H1 (cell line): ENCODE results near the gene LOXL4. TPM values are rescaled to one million over a fixed set of nuclear protein-coding genes. Genes with fewer than 3 reads are reported as not detected.

Experiments used
- CTBP2 ChIP-seq: IDR thresholded peaks from 2 replicates; pipeline ENCODE4 v1.7.0; 2011; ENCODE audit warnings: borderline replicate concordance, mild to moderate bottlenecking, moderate library complexity, mixed read lengths, low read length; ENCODE audit not compliant: insufficient read depth, insufficient read length
- HDAC2 ChIP-seq, 2 experiments: fragments of 300-600 bp in 1 of 2; sonication (generic) in 1 of 2; IDR thresholded peaks; 2 replicates each; pipeline ENCODE4 v1.6.1; 2011 to 2012; ENCODE audit warnings: low read depth in 2 of 2, low read length in 2 of 2, mild to moderate bottlenecking in 2 of 2, moderate library complexity in 2 of 2, borderline replicate concordance in 1 of 2, inconsistent platforms in 1 of 2
- HDAC6 ChIP-seq: IDR thresholded peaks from one replicate; pipeline ENCODE4 v1.7.1; 2012; ENCODE audit warnings: low read depth, mild to moderate bottlenecking, inconsistent platforms, low read length, moderate library complexity
- TAF1 ChIP-seq: IDR thresholded peaks from 2 replicates; pipeline ENCODE4 v1.6.1; 2011; ENCODE audit warnings: mild to moderate bottlenecking, low read depth, low read length
- ZNF274 ChIP-seq: IDR thresholded peaks from 2 replicates; pipeline ENCODE4 v1.7.0; 2012; ENCODE audit warnings: low read length, borderline replicate concordance; ENCODE audit errors: extremely low read depth
- polyA plus RNA-seq, 7 experiments: library from polyadenylated mRNA; depleted of rRNA in 3 of 7; stranded (reverse) in 5 of 7; unstranded in 2 of 7; fragments of >200 nt in 5 of 7; fragments of 200-250 nt in 2 of 7; gene quantifications; 1 replicate in 5 of 7; 2 replicates in 1 of 7; 4 replicates in 1 of 7; pipeline versions ENCODE4 v1.2.1 to v1.2.3, GENCODE V29; 2011 to 2013; ENCODE audit warnings: missing spikeins in 2 of 7, mixed read lengths in 2 of 7
- total RNA-seq: library from RNA; stranded (reverse); fragmentation: NEBNext Ultra II Directional; extraction: Animal tissue kit (Norgen Biotek cat#: 25700); gene quantifications from 2 replicates; pipeline ENCODE4 v1.2.1, GENCODE V29; 2021

The LOXL4 gene
- total and polyA plus RNA-seq, 2 of the 8 experiments (the other 6 are each of a cell fraction or from before 2014, with no cell fraction given): 0.13 to 0.27 TPM

DNA sequence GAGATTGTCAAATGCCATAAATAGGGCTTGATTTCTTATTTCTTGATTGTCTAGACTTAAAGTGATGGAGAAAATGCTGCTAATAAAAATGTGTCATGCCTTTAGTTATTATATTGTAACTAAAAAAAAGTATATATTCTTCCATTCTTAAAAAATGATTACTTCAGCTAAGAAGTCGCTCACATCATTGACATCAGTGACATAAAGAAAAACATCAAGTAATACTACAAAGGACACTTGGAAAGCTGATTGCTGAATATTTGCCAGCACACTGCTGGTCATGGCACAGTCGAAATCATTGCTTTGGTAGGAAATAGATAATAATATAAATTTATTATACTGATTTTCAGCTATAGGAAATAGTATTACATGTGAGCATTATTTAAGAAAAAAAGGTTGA is 62.6 kb downstream of the LOXL4 start (continued):
- TF ChIP-seq ZNF274 (no peak), HDAC2 (IDR thresholded peaks at IDR 0.05; ENCODE audit: borderline replicate concordance in 1 of 2, low read depth in 2 of 2, low read length in 2 of 2) (no peak), TAF1 (no peak), CTBP2 (no peak), HDAC6 (no peak)
